ENCODE data around the gene EIF6. TPM values are rescaled to one million over a fixed set of nuclear protein-coding genes. Genes with fewer than 3 reads are reported as not detected.
A peak's percentile ranks its signal among the peaks of the same experiment; 100 is the strongest.

Gene EIF6
- total RNA-seq, 1 donor from 2014 or later = 271 TPM

DNA sequence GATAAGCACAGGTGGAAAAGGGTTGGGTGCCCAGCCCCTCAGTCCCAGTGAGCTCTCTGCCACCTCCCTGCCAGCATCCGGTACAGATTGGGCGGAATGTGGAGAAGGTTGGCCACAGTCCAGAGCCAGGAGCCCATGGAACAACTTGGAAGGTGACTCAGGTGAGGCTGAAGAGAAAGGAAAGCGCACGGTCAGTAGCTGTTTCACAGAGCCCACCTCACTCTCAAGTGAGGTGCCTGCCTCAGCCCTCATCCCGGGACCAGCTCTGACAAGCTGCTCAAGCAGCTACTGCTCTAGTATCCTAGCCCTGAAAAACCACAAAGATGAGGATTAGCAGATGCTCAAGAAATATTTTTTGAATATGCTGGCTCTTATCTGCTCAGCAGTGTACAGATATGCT is 5.5 kb downstream of the EIF6 start:
- Histone ChIP-seq H4K20me1 (ENCODE audit: insufficient read depth, low read length) (peaks cover 37% of the 10 kb centered on the region), H3K27ac (ENCODE audit: low read depth, low read length) (peak overlapping the region; percentile 58), H3K4me3 (ENCODE audit: insufficient read depth, low read depth, low read length) (no peak overlapping the region), H3K9me3 (ENCODE audit: insufficient read depth, low read depth, low read length) (no peaks in the 10 kb centered on the region), H2AFZ (ENCODE audit: low read depth, low read length) (no peak overlapping the region), H3K27me3 (ENCODE audit: insufficient read depth, low read length) (no peaks in the 10 kb centered on the region), H3K4me1 (ENCODE audit: insufficient read depth, low read length) (peaks cover 28% of the 10 kb centered on the region), H3K79me2 (ENCODE audit: insufficient read depth, low read length) (peaks cover 76% of the 10 kb centered on the region), H3K4me2 (ENCODE audit: low read length) (no peak overlapping the region), H3K36me3 (ENCODE audit: insufficient read depth, low read length) (peaks cover 22% of the 10 kb centered on the region), H3K9ac (ENCODE audit: low read length) (no peak overlapping the region)
- DNase-seq (ENCODE audit: low read depth) (no peak), FAIRE-seq (no peak)
- H3K36me3 Mint-ChIP-seq (ENCODE audit: low read depth, unreplicated experiment) = peaks cover 28% of the 10 kb centered on the region
- H3K4me3 Mint-ChIP-seq (ENCODE audit: unreplicated experiment) = peak overlapping the region; percentile 56
- TF ChIP-seq EZH2 (IDR thresholded peaks at IDR 0.05; ENCODE audit: insufficient read depth, low read length) = no peak
- TF ChIP-seq, protein P1, sequence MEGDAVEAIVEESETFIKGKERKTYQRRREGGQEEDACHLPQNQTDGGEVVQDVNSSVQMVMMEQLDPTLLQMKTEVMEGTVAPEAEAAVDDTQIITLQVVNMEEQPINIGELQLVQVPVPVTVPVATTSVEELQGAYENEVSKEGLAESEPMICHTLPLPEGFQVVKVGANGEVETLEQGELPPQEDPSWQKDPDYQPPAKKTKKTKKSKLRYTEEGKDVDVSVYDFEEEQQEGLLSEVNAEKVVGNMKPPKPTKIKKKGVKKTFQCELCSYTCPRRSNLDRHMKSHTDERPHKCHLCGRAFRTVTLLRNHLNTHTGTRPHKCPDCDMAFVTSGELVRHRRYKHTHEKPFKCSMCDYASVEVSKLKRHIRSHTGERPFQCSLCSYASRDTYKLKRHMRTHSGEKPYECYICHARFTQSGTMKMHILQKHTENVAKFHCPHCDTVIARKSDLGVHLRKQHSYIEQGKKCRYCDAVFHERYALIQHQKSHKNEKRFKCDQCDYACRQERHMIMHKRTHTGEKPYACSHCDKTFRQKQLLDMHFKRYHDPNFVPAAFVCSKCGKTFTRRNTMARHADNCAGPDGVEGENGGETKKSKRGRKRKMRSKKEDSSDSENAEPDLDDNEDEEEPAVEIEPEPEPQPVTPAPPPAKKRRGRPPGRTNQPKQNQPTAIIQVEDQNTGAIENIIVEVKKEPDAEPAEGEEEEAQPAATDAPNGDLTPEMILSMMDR (IDR thresholded peaks at IDR 0.05; ENCODE audit: insufficient read depth, low read depth, low read length) = no peak
- H3K9me3 Mint-ChIP-seq (ENCODE audit: unreplicated experiment) = no peaks in the 10 kb centered on the region
- no peaks in the 10 kb centered on the region for H3K27me3 Mint-ChIP-seq (ENCODE audit: low read depth, unreplicated experiment)
- peaks cover 28% of the 10 kb centered on the region for H3K4me1 Mint-ChIP-seq (ENCODE audit: low read depth, unreplicated experiment)
- H3K27ac Mint-ChIP-seq (ENCODE audit: unreplicated experiment) = peak overlapping the region; percentile 80

DNA sequence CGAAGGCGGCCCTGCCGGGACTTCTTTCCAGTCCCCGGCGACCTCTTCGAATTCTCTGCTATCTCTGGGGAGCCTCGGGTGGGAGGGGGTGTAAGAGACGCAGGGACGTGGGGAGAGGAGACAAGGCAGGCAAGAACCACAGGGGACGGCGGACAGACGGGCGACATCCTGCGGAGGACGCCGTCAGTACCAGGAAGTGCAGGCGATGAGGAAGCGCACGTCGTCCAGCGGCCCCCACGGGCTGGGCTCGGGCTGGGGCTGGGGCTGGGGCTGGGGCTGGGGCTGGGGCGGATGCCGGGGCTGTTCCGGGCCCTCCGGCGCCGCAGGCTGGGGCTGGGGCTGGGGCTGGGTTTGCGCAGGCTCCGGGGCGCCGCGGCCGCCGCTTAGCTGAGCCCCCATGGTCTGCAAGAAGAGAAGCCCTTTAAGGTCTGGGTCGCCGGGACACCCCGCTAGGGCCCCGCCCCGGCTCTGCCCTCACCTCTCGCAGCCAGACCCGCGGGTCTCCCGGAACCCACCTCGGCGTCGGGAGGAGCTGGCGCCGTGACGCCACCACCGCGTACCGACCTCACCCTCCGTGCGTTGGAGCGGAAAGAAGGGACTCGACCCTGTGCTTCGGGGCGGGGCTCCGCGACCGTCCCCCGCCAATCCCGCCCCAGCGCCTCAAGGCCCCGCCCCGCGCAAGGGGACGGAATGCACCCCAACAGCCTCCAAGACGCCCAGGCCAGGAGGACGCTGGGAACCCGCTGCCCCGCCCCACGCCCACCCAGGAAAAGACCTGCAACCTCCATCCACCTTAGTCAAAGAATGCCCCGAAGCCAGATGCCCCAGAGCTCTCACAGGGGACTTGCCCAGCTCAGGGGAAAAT is 6.8 kb downstream of the EIF6 start, which contains the start of gene MMP24OS:
Gene MMP24OS (minus strand): TSS at position 592 of the 865 bp plus-strand sequence. CDS start 193 bp downstream, at position 399.
- peaks cover 26% of the 10 kb centered on the region for H3K4me1 Mint-ChIP-seq (ENCODE audit: low read depth, unreplicated experiment)
- Histone ChIP-seq H3K4me2 (ENCODE audit: low read length) (peak within 1 kb of the TSS; percentile 93), H3K4me1 (ENCODE audit: insufficient read depth, low read length) (peaks cover 20% of the 10 kb centered on the region), H3K9me3 (ENCODE audit: insufficient read depth, low read depth, low read length) (no peaks in the 10 kb centered on the region), H3K9ac (ENCODE audit: low read length) (peak within 1 kb of the TSS; percentile 98), H2AFZ (ENCODE audit: low read depth, low read length) (peak within 1 kb of the TSS; percentile 37), H3K27me3 (ENCODE audit: insufficient read depth, low read length) (no peaks in the 10 kb centered on the region), H3K36me3 (ENCODE audit: insufficient read depth, low read length) (peaks cover 22% of the 10 kb centered on the region), H4K20me1 (ENCODE audit: insufficient read depth, low read length) (peaks cover 29% of the 10 kb centered on the region), H3K27ac (ENCODE audit: low read depth, low read length) (peak within 1 kb of the TSS; percentile 91), H3K79me2 (ENCODE audit: insufficient read depth, low read length) (peaks cover 63% of the 10 kb centered on the region), H3K4me3 (ENCODE audit: insufficient read depth, low read depth, low read length) (peak within 1 kb of the TSS; percentile 87)
- no peaks in the 10 kb centered on the region for H3K9me3 Mint-ChIP-seq (ENCODE audit: unreplicated experiment)
- H3K36me3 Mint-ChIP-seq (ENCODE audit: low read depth, unreplicated experiment) = peaks cover 31% of the 10 kb centered on the region
- TF ChIP-seq, protein P1 (IDR thresholded peaks at IDR 0.05; ENCODE audit: insufficient read depth, low read depth, low read length) = no peak
- TF ChIP-seq EZH2 (IDR thresholded peaks at IDR 0.05; ENCODE audit: insufficient read depth, low read length) = no peak
- H3K27me3 Mint-ChIP-seq (ENCODE audit: low read depth, unreplicated experiment) = no peaks in the 10 kb centered on the region
- DNase-seq (ENCODE audit: low read depth) (peak; percentile 73), FAIRE-seq (no peak)
- H3K27ac Mint-ChIP-seq (ENCODE audit: unreplicated experiment) = peak within 1 kb of the TSS; percentile 99
- H3K4me3 Mint-ChIP-seq (ENCODE audit: unreplicated experiment) = peak within 1 kb of the TSS; percentile 95
